Lower leg skin (tissue), 4 donors: ENCODE data around the gene ZNF324. TPM values are rescaled to one million over a fixed set of nuclear protein-coding genes. Genes with fewer than 3 reads are reported as not detected.

Experiments used
- DNase-seq, 2 donors: peaks; one replicate each; pipeline ENCODE4 v3.0.0-alpha.2; 2019; ENCODE audit warnings: low spot score in 2 of 2
- H3K4me3 ChIP-seq: fragments of 200-600 bp; sonication (generic); 2 replicates; pipeline ENCODE4 v1.5.1; 2017; ENCODE audit warnings: mild to moderate bottlenecking, low read depth; ENCODE audit not compliant: poor library complexity, severe bottlenecking
- CTCF ChIP-seq, 3 donors: fragments of 450-650 bp; IDR thresholded peaks; one replicate each; pipeline ENCODE4 v1.5.1; 2016; ENCODE audit warnings: antibody characterized with exemption in 3 of 3, mild to moderate bottlenecking in 3 of 3, moderate library complexity in 2 of 3
- POLR2A ChIP-seq, 2 donors: fragments of 450-650 bp; IDR thresholded peaks; one replicate each; pipeline ENCODE4 v1.6.1; 2016 to 2017; ENCODE audit warnings: antibody characterized with exemption in 2 of 2, mild to moderate bottlenecking in 1 of 2, moderate library complexity in 1 of 2
- WGBS, 2 donors: methylation state at CpG; one replicate each; pipeline ENCODE4 v1.1.5; 2018; 5-methylcytosine and 5-hydroxymethylcytosine counted together
- intact Hi-C: fragments of 100-400 bp; cut with DNase I; formaldehyde crosslinking; loops from one replicate; pipeline ENCODE4 v1.15.0; 2023; ENCODE audit warnings: low total_unique reads
- total RNA-seq, 4 donors: library from RNA; depleted of rRNA; stranded (reverse); fragments of >200 nt; gene quantifications; one replicate each; pipeline ENCODE4 v1.1.0, GENCODE V29; 2016

ZNF324 gene
- total RNA-seq, 4 donors from 2014 or later, result 23.3 to 32.0 (median 29.4) TPM

DNA sequence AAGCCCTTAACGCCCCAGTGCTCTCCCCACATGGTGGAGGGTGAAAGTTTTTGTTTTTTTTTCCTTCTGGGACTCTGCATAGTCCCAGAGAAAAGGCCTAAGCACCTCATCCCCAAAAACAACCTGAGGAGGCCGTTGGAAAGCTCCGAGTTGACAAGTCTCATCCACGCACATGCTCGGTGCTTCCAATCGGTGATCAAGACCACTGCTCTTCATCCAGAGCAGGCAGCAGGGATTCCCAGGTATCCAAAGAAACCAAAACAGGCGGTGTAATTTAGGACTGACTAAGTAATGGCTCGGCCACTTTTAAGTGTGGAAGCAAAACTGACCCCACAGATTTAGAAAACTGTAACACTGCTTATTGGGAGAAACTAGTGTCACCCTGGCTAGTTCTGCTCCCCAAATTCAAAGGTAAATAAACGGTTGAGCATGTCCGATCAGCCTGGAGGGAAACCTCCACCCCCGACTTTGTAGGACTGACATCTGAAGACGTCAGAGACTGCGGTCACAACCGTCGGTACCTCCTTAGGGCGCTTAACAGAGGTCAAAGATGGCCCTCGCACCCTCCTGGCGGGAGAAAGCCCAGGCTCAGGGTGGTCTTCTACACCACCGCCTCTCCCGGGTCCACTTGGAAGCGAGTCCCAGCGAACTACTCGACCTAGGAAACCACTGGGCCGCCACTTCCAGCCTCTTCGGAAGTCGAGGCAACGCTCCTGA lies 8.3 kb downstream of the ZNF324 start:
- H3K4me3 ChIP-seq, result peak overlapping the region; percentile 34
- DNase-seq, result no peak
- 22 to 30% methylated on average over 21 to 27 of the region's 27 CpGs for WGBS, 2 donors
- intact Hi-C loops, result no loop called here
- no peak for TF ChIP-seq CTCF (IDR thresholded peaks at IDR 0.05)
- TF ChIP-seq POLR2A (IDR thresholded peaks at IDR 0.05), result no peak

- WGBS, 2 donors, result 0 to 1% methylated on average over 27 to 53 of the region's 64 CpGs
- H3K4me3 ChIP-seq, result peak within 1 kb of the TSS; percentile 34
- DNase-seq, result peak; percentile 98 to 99
- intact Hi-C loops, result no loop called here
- TF ChIP-seq CTCF (IDR thresholded peaks at IDR 0.05) (no peak), POLR2A (IDR thresholded peaks at IDR 0.05) (no peak)
These were observed 9.0 kb downstream of the ZNF324 start, which contains the start of gene ZNF446 for GRCh38 chr19:58475714-58476497. ZNF446 (plus strand) TSS chr19:58476352; CDS start chr19:58477219, 867 bp downstream.

DNA sequence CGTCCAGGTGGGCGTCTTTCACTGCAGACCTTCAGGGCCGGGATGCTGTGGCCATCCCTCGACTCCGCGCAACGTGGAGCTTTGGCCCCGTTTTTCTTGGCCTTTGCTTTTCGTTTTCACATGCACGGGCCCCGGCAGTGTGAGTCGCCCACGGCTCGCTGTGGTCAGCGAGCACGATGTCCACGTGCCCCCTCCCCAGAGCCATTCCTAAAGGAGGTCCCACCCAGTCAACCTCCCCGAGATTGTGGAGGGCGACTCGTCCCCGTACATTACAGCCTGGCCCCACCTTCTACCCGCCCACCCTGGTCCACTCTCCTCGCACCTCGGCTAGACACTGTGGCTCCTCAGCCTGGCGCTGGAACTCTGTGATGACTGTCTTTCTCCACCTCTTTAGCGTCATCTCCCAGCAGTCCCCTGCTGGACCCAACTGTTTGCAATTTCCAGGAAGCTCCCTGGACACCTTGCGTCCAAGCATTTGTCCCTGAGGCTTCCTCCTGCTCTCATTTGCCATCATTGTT lies 9.7 kb downstream of the ZNF324 start:
- no peak for DNase-seq
- 4% methylated on average over 27 of the region's 27 CpGs for WGBS, 2 donors
- TF ChIP-seq CTCF (IDR thresholded peaks at IDR 0.05) (no peak), POLR2A (IDR thresholded peaks at IDR 0.05) (no peak)
- intact Hi-C loops, result no loop called here
- peak overlapping the region; percentile 34 for H3K4me3 ChIP-seq

- TF ChIP-seq CTCF (IDR thresholded peaks at IDR 0.05) (no peak), POLR2A (IDR thresholded peaks at IDR 0.05) (no peak)
- DNase-seq, result no peak
- WGBS, 2 donors, result 83 to 88% methylated on average over 11 to 15 of the region's 15 CpGs
- no peak overlapping the region for H3K4me3 ChIP-seq
- intact Hi-C loops, result no loop called here
These were observed 10.2 kb downstream of the ZNF324 start for GRCh38 chr19:58477130-58477529.

GRCh38 chr19:58477871-58478270 lies 11.0 kb downstream of the ZNF324 start:
- TF ChIP-seq CTCF (IDR thresholded peaks at IDR 0.05), result no peak
- TF ChIP-seq POLR2A (IDR thresholded peaks at IDR 0.05), result no peak
- H3K4me3 ChIP-seq, result no peak overlapping the region
- intact Hi-C loops, result no loop called here
- WGBS, 2 donors, result 88 to 91% methylated on average over 1 of the region's 1 CpG
- DNase-seq, result no peak
